T-helper 17 cell (primary cell): Measurements from ENCODE around the gene PCSK2. TPM values are rescaled to one million over a fixed set of nuclear protein-coding genes. Genes with fewer than 3 reads are reported as not detected.
A peak's percentile ranks its signal among the peaks of the same experiment; 100 is the strongest.
"Not testable (repeated sequence)": the region's sequence is repeated elsewhere in the genome, so short reads cannot be mapped to it uniquely, and the experiment has no call there.

Experiments used
- ATAC-seq: fragments of 150-1000 bp; cut with Tn5 transposase; 2 replicates; pipeline ENCODE4 v1.10.0; 2021; ENCODE audit warnings: mild to moderate bottlenecking, moderate library complexity
- DNase-seq, 3 donors: peaks; one replicate each; pipeline versions ENCODE4 v3.0.0 to v3.0.0-alpha.2; 2020 to 2021
- H3K9me3 ChIP-seq: one replicate; pipeline ENCODE4 v1.7.0; 2013; ENCODE audit warnings: low read length, mild to moderate bottlenecking; ENCODE audit not compliant: control insufficient read depth, poor library complexity, severe bottlenecking
- H3K27ac Mint-ChIP-seq: one replicate; pipeline ENCODE4 v1.8.0; 2022; ENCODE audit warnings: mild to moderate bottlenecking, moderate library complexity, mixed read lengths
- H3K27me3 Mint-ChIP-seq: one replicate; pipeline ENCODE4 v1.8.0; 2022; ENCODE audit warnings: mixed read lengths
- H3K36me3 Mint-ChIP-seq: one replicate; pipeline ENCODE4 v1.8.0; 2022; ENCODE audit warnings: low read depth, mixed read lengths
- H3K4me1 Mint-ChIP-seq: one replicate; pipeline ENCODE4 v1.8.0; 2022; ENCODE audit warnings: mild to moderate bottlenecking, mixed read lengths
- H3K4me3 Mint-ChIP-seq: one replicate; pipeline ENCODE4 v1.8.0; 2022; ENCODE audit warnings: mild to moderate bottlenecking, moderate library complexity, mixed read lengths
- total RNA-seq, 4 donors: library from RNA in 2 of 4; stranded (reverse) in 2 of 4; gene quantifications; one replicate each; pipeline ENCODE4 v1.2.3 and lab custom pipeline; 2022 to 2026

The PCSK2 gene, protein sequence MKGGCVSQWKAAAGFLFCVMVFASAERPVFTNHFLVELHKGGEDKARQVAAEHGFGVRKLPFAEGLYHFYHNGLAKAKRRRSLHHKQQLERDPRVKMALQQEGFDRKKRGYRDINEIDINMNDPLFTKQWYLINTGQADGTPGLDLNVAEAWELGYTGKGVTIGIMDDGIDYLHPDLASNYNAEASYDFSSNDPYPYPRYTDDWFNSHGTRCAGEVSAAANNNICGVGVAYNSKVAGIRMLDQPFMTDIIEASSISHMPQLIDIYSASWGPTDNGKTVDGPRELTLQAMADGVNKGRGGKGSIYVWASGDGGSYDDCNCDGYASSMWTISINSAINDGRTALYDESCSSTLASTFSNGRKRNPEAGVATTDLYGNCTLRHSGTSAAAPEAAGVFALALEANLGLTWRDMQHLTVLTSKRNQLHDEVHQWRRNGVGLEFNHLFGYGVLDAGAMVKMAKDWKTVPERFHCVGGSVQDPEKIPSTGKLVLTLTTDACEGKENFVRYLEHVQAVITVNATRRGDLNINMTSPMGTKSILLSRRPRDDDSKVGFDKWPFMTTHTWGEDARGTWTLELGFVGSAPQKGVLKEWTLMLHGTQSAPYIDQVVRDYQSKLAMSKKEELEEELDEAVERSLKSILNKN
- total RNA-seq (not detected), total RNA-seq (lab: John Stamatoyannopoulos, UW) (0.08 to 0.12 reads per million in 2 donors)

- no peak for DNase-seq
- no peaks in the 10 kb centered on the region for H3K9me3 ChIP-seq
- ATAC-seq, result no peak
- H3K27ac Mint-ChIP-seq, result no peak within 1 kb of the TSS
- peaks cover 66% of the 10 kb centered on the region for H3K27me3 Mint-ChIP-seq
- H3K36me3 Mint-ChIP-seq, result peaks cover 3% of the 10 kb centered on the region
- H3K4me3 Mint-ChIP-seq, result peak within 1 kb of the TSS; percentile 60
- peaks cover 2% of the 10 kb centered on the region for H3K4me1 Mint-ChIP-seq
Measured at GRCh38 chr20:17226410-17227218, at the start of gene PCSK2. PCSK2 (plus strand) TSS chr20:17227040; CDS start chr20:17227306, 266 bp downstream.

- Mint-ChIP-seq H3K27ac (no peak overlapping the region), H3K27me3 (peaks cover 5% of the 10 kb centered on the region)
- DNase-seq, result no peak
Measured at GRCh38 chr20:17177341-17177740, 49.5 kb upstream of the PCSK2 start.

GRCh38 chr20:17179840-17180239 is 47.0 kb upstream of the PCSK2 start:
- Mint-ChIP-seq H3K4me3 (no peak overlapping the region), H3K36me3 (no peaks in the 10 kb centered on the region), H3K27me3 (peaks cover 5% of the 10 kb centered on the region), H3K4me1 (no peaks in the 10 kb centered on the region), H3K27ac (no peak overlapping the region)
- no peak for DNase-seq
- ATAC-seq, result no peak
- H3K9me3 ChIP-seq, result no peaks in the 10 kb centered on the region

More at GRCh38 chr20:17177341-17177740, 49.5 kb upstream of the PCSK2 start:
- no peaks in the 10 kb centered on the region for H3K9me3 ChIP-seq
- no peak for ATAC-seq
- H3K4me1 Mint-ChIP-seq, result no peaks in the 10 kb centered on the region
- H3K4me3 Mint-ChIP-seq, result no peak overlapping the region
- no peaks in the 10 kb centered on the region for H3K36me3 Mint-ChIP-seq

- Mint-ChIP-seq H3K27ac (no peak overlapping the region), H3K36me3 (no peaks in the 10 kb centered on the region), H3K4me3 (no peak overlapping the region), H3K4me1 (no peaks in the 10 kb centered on the region), H3K27me3 (no peaks in the 10 kb centered on the region)
- DNase-seq (no peak), ATAC-seq (no peak)
- no peaks in the 10 kb centered on the region for H3K9me3 ChIP-seq
Measured at GRCh38 chr20:17189976-17190695, 36.7 kb upstream of the PCSK2 start.

GRCh38 chr20:17197041-17197440 is 29.8 kb upstream of the PCSK2 start:
- Mint-ChIP-seq H3K4me1 (no peaks in the 10 kb centered on the region), H3K27me3 (no peaks in the 10 kb centered on the region), H3K27ac (no peak overlapping the region), H3K36me3 (no peaks in the 10 kb centered on the region), H3K4me3 (no peak overlapping the region)
- no peak for DNase-seq
- no peaks in the 10 kb centered on the region for H3K9me3 ChIP-seq
- ATAC-seq, result no peak

DNA sequence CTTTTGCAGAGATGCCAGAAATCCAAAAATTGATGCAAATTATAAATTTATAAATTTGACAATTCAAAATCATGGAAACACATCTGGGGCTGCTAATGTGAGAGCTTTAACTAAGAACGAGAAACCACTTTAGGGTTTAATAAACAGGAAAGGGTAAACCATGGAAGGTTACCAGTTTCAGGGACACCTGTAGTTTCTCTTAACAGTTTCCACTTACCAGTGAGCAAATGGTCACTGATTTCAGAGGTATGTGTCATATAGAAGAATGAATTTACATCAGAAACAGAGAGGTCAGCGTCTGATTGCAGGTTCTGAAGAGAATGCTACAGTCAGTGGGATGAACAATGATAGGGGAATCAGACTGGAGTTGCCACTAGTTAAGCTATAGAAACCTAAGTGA is 24.8 kb upstream of the PCSK2 start:
- Mint-ChIP-seq H3K27me3 (no peaks in the 10 kb centered on the region), H3K36me3 (no peaks in the 10 kb centered on the region), H3K4me1 (no peaks in the 10 kb centered on the region), H3K4me3 (no peak overlapping the region), H3K27ac (no peak overlapping the region)
- DNase-seq, result no peak
- no peak for ATAC-seq
- no peaks in the 10 kb centered on the region for H3K9me3 ChIP-seq

- DNase-seq (no peak), ATAC-seq (no peak)
- no peaks in the 10 kb centered on the region for H3K9me3 ChIP-seq
- H3K27ac Mint-ChIP-seq, result no peak overlapping the region
- H3K4me3 Mint-ChIP-seq, result no peak overlapping the region
- no peaks in the 10 kb centered on the region for H3K36me3 Mint-ChIP-seq
- no peaks in the 10 kb centered on the region for H3K27me3 Mint-ChIP-seq
- no peaks in the 10 kb centered on the region for H3K4me1 Mint-ChIP-seq
Measured at GRCh38 chr20:17202673-17203072, 24.2 kb upstream of the PCSK2 start.

DNA sequence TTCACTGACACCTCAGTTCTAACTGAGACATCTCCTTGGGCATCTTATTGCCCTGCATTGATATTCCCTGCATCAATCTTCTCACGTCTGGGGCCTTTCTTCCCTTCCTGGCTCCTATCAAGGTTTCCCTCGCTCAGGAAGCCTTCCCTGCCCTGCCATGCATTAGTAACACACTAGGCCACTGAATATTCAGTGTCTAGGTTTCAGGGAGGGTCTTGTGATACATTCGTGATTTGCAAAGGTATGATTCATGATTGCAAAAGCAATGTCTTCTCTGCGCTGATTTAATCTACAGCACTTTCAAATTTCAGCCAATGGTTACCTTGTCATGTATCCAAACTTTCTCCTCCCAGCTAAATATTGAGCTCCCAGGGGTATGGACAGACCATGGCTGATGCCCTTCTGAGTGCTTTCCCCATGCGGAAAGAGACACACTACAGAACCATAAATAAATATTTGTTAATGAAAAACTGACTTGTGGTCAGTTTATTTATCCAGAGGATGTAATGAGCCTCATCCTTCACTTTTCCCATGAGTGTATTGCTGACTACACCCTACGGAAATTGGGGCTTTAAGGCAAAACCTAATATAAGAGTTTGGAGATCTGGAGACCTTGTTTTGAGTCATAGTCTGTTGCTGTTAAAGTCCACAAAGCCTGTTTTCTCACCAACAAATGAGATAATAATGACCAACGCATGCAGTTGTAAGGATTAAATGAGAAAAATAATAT is 21.6 kb upstream of the PCSK2 start:
- H3K4me3 Mint-ChIP-seq, result no peak overlapping the region
- H3K27me3 Mint-ChIP-seq, result no peaks in the 10 kb centered on the region
- no peak overlapping the region for H3K27ac Mint-ChIP-seq

DNA sequence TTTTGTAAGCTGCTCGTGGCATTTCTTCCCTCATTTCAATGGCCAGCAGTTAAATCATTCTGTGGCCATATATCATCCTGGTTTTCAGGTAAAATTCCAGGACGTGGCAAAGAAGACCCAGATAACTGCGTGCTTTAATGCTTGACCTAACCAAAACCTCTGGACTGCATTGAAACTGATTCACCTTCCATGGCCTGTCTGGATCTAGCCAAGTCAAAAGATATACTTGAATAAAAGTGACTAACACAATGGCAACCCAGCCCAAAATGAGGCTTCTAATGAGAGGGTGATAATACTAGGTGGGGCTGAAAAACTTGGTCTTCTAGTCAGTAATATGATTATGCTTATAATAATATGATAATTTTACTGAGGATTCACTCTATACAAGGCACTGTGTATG is 16.5 kb upstream of the PCSK2 start:
- H3K36me3 Mint-ChIP-seq, result no peaks in the 10 kb centered on the region
- no peaks in the 10 kb centered on the region for H3K4me1 Mint-ChIP-seq
- no peak overlapping the region for H3K4me3 Mint-ChIP-seq
- no peaks in the 10 kb centered on the region for H3K9me3 ChIP-seq
- H3K27me3 Mint-ChIP-seq, result no peaks in the 10 kb centered on the region
- H3K27ac Mint-ChIP-seq, result no peak overlapping the region
- no peak for DNase-seq
- no peak for ATAC-seq

More for the DNA sequence above, 21.6 kb upstream of the PCSK2 start:
- Mint-ChIP-seq H3K36me3 (no peaks in the 10 kb centered on the region), H3K4me1 (no peaks in the 10 kb centered on the region)
- H3K9me3 ChIP-seq, result no peaks in the 10 kb centered on the region
- no peak for DNase-seq
- no peak for ATAC-seq

DNA sequence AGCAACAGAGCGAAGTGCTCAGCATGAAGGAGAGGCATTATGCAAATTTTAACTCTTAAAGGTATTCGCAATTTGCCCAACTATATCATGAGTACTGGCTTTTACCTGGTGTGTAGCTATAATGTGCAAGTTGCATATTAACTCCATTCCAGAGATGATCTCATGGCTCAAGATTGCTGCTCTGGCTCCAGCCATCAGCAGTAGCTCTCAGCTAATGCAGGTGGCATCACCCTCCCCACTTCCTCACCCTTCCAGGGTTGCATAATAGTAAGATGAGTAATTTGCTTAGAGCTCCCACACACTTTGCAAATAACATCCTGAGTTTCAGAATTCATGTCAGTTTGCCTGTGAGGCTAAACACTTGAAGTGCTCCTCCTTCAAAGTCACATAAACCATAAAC is 15.9 kb upstream of the PCSK2 start:
- Mint-ChIP-seq H3K4me3 (no peak overlapping the region), H3K4me1 (no peaks in the 10 kb centered on the region), H3K36me3 (no peaks in the 10 kb centered on the region), H3K27me3 (no peaks in the 10 kb centered on the region), H3K27ac (no peak overlapping the region)
- no peak for DNase-seq
- H3K9me3 ChIP-seq, result no peaks in the 10 kb centered on the region
- no peak for ATAC-seq

DNA sequence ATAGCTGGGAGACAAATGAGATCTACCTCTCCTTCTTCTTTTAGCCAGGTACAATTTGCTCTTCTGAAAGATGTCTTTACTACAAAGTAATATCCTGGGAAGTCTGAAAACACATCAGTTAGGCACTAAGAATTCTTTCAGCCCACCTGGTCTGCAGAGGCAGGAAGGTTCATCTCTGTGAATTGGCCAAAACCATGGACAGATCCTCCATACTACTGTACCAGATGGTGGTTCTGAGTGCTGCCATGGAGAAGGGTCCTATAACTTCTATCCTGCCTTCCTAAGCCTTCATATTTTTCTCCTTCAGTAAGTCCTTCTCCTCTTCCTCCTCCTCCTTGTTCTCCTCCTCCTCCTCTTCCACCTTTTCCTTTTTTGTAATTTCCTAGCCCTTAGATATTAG is 11.7 kb upstream of the PCSK2 start:
- no peaks in the 10 kb centered on the region for H3K9me3 ChIP-seq
- Mint-ChIP-seq H3K27ac (no peak overlapping the region), H3K27me3 (no peaks in the 10 kb centered on the region), H3K36me3 (no peaks in the 10 kb centered on the region), H3K4me1 (no peaks in the 10 kb centered on the region), H3K4me3 (no peak overlapping the region)
- no peak for DNase-seq
- ATAC-seq, result no peak

DNA sequence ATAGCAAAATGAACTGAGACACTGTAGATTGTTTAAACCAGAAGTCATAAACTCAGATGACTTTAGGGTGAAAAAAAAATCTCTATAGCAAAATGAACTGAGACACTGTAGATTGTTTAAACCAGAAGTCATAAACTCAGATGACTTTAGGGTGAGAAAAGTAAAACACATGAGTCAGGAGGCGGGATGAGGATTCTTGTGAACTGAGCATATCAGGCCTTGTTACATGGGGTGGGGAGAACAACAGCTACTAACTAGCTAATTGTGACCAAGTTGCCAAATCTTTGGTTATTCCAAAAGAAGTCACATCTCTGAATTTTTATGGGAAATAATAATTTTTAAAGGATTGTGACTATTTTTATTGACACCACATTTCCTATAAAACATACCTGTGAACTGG is 7.0 kb upstream of the PCSK2 start:
- ATAC-seq, H3K9me3 ChIP-seq, H3K4me3 Mint-ChIP-seq, H3K36me3 Mint-ChIP-seq, DNase-seq, H3K27ac Mint-ChIP-seq, H3K4me1 Mint-ChIP-seq: not testable (repeated sequence)
- peaks cover 21% of the 10 kb centered on the region for H3K27me3 Mint-ChIP-seq
